Body of pancreas (tissue), 4 donors: ENCODE measurements around the gene SLC27A1. TPM values are rescaled to one million over a fixed set of nuclear protein-coding genes. Genes with fewer than 3 reads are reported as not detected.
"Not testable (repeated sequence)": the region's sequence is repeated elsewhere in the genome, so short reads cannot be mapped to it uniquely, and the experiment has no call there.

Experiments
- ATAC-seq: fragments of 150-250 bp; one replicate; pipeline ENCODE4 v1.9.1; 2016
- DNase-seq, 4 donors: peaks; one replicate each; pipeline ENCODE4 v3.0.0-alpha.2; 2019
- H3K27ac ChIP-seq, 4 donors: fragments of 200-600 bp; sonication (generic); 1 replicate in 3 of 4; 2 replicates in 1 of 4; pipeline versions ENCODE4 v1.5.1 to v1.6.1; 2016 to 2019; ENCODE audit warnings: mild to moderate bottlenecking in 1 of 4, mixed read lengths in 1 of 4, moderate library complexity in 1 of 4
- H3K27me3 ChIP-seq, 2 donors: fragments of 200-600 bp; sonication (generic); one replicate each; pipeline ENCODE4 v1.6.0; 2016; ENCODE audit warnings: mild to moderate bottlenecking in 1 of 2
- H3K36me3 ChIP-seq, 2 donors: fragments of 200-600 bp; sonication (generic); replicated peaks in 1 of 2; 2 replicates each; pipeline ENCODE4 v1.5.1; 2016; ENCODE audit warnings: low read depth in 2 of 2; ENCODE audit not compliant: insufficient read depth in 1 of 2
- H3K4me1 ChIP-seq: fragments of 200-600 bp; sonication (generic); one replicate; pipeline ENCODE4 v1.6.0; 2016
- H3K4me3 ChIP-seq, 2 donors: fragments of 200-600 bp; sonication (generic); 1 replicate in 1 of 2; 2 replicates in 1 of 2; pipeline ENCODE4 v1.5.1; 2016 to 2019
- H3K9me3 ChIP-seq, 3 donors: fragments of 200-600 bp; sonication (generic); 1 replicate in 2 of 3; 2 replicates in 1 of 3; pipeline ENCODE4 v1.5.1; 2016
- POLR2A ChIP-seq, 3 donors: fragments of 450-650 bp; IDR thresholded peaks; one replicate each; pipeline ENCODE4 v1.6.1; 2016; ENCODE audit warnings: antibody characterized with exemption in 3 of 3, mild to moderate bottlenecking in 2 of 3
- WGBS, 2 donors: methylation state at CpG; one replicate each; pipeline ENCODE4 v1.1.5; 2017; 5-methylcytosine and 5-hydroxymethylcytosine counted together
- intact Hi-C: fragments of 100-400 bp; cut with DNase I; formaldehyde crosslinking; loops from one replicate; pipeline ENCODE4 v1.15.1; 2023
- total RNA-seq, 2 donors: library from RNA; depleted of rRNA; stranded (reverse); fragments of >200 nt; gene quantifications; one replicate each; pipeline ENCODE4 v1.1.0, GENCODE V29; 2016
- TF ChIP-seq, protein P1 (sequence below), 7 experiments: fragments of 450-650 bp in 4 of 7; fragments of 200-600 bp in 3 of 7; sonication (generic) in 3 of 7; IDR thresholded peaks; one replicate each; pipeline ENCODE4 v1.5.1; 2016 to 2019; ENCODE audit warnings: antibody characterized with exemption in 7 of 7

SLC27A1 gene
- total RNA-seq, 2 donors from 2014 or later = 21.1 to 25.7 TPM

DNA sequence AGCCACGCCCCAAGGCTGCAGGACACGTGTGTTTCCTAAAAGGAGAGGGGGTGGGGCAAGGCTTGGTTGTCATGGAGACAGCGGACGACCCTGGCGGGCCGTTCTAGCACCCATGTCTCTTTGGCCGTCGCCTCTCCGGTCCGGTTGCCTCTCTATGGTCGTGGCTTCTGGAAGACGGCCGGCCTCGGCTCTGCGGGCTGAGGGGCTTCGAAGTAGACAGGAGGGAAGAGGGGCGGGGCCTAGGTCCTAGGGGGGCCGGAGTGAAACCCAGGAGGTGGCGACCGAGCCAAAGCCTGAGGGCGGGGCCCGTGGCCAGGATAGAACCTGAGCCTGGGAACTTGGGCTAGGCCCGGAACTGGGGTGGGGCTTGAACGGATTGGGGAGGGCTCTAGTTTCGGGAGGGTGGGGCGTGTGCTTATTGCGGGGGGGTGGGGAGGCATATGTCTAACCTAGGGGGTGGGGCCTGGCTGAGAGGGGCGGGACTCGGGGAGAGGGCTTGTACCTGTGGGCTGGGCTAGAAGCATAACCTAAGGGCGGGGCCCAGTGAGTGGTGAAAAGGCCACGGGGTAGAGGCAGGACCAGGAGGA is 750 bp upstream of the SLC27A1 start:
- ATAC-seq = peak; percentile 83
- Histone ChIP-seq H3K4me3 (peak overlapping the region; percentile 3 to 43), H3K36me3 (no peaks in the 10 kb centered on the region), H3K27me3 (no peaks in the 10 kb centered on the region), H3K27ac (peak overlapping the region; percentile 69 to 94 (median 85)), H3K4me1 (peaks cover 33% of the 10 kb centered on the region), H3K9me3 (no peaks in the 10 kb centered on the region)
- WGBS, 2 donors = 0 to 2% methylated on average over 13 to 31 of the region's 31 CpGs
- TF ChIP-seq POLR2A (IDR thresholded peaks at IDR 0.05) = peak in 2 of 3 donors; percentile 31 to 43
- TF ChIP-seq, protein P1, sequence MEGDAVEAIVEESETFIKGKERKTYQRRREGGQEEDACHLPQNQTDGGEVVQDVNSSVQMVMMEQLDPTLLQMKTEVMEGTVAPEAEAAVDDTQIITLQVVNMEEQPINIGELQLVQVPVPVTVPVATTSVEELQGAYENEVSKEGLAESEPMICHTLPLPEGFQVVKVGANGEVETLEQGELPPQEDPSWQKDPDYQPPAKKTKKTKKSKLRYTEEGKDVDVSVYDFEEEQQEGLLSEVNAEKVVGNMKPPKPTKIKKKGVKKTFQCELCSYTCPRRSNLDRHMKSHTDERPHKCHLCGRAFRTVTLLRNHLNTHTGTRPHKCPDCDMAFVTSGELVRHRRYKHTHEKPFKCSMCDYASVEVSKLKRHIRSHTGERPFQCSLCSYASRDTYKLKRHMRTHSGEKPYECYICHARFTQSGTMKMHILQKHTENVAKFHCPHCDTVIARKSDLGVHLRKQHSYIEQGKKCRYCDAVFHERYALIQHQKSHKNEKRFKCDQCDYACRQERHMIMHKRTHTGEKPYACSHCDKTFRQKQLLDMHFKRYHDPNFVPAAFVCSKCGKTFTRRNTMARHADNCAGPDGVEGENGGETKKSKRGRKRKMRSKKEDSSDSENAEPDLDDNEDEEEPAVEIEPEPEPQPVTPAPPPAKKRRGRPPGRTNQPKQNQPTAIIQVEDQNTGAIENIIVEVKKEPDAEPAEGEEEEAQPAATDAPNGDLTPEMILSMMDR (IDR thresholded peaks at IDR 0.05) = no peak
- intact Hi-C loops = no loop called here
- peak; percentile 97 to 99 (median 98) for DNase-seq

DNA sequence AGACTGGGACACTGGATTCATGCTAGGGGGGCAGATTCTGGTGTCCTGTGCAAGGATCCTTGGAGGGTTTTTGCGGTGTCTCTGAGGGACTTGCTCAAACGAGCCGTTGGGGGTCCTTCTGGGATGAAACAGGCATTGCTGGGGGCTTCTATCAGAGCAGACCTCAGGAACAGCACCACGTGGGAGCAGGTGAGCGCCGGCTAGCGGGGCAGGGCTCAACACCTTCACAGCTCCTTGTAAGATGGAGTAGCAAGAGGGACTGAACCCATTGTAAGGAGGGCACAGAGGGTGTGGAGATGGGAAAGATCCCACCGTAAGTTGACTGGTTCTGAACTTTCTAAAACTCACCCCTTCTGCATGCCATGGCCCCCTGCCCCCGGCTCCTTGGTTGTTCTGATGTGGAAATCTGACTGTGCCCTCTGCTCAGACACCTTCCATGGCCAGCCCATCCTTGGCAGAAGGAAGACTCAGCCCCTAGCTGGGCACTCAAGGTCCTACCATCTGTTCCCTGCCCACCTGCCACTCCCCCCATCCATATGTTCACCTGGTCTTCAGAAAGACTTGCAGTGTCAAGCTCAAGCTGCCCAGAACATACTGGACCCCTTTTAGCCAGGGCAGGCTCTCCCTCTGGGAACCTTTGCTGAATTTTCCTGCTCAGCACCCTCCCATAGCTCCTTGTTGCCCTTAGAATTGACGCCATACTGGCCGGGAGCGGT is 1.2 kb downstream of the SLC27A1 start:
- no peak for DNase-seq
- no peaks in the 10 kb centered on the region for H3K27me3 ChIP-seq

DNA sequence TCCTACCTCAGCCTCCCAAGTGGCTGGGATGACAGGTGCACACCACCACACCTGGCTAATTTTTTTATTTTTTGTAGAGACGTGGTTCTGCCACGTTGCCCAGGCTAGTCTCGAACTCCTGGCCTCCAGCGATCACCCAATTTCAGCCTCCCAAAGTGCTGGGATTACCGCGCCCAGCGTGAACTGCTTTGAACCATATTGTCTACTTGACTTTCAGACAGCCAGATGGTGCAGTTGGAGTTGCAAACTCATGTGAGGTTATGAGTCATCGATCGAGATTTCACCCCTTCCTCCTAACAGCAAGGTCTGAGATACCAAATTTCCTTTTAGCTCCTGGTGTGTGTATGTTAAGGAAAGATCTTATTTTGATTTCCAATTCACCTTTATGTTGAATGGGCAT is 2.7 kb downstream of the SLC27A1 start:
- intact Hi-C loops = no loop called here
- 76 to 86% methylated on average over 9 of the region's 9 CpGs for WGBS, 2 donors
- H3K4me1 ChIP-seq = peaks cover 44% of the 10 kb centered on the region

More for the DNA sequence above, 1.2 kb downstream of the SLC27A1 start:
- Histone ChIP-seq H3K9me3 (no peaks in the 10 kb centered on the region), H3K36me3 (no peaks in the 10 kb centered on the region), H3K4me3 (no peak overlapping the region), H3K27ac (peak overlapping the region in 2 of 4 donors; percentile 87 to 94), H3K4me1 (peaks cover 43% of the 10 kb centered on the region)
- ATAC-seq = no peak
- WGBS, 2 donors = 42 to 45% methylated on average over 9 to 12 of the region's 12 CpGs
- no peak for TF ChIP-seq POLR2A (IDR thresholded peaks at IDR 0.05)
- TF ChIP-seq, protein P1 (IDR thresholded peaks at IDR 0.05) = no peak
- intact Hi-C loops = no loop called here

DNA sequence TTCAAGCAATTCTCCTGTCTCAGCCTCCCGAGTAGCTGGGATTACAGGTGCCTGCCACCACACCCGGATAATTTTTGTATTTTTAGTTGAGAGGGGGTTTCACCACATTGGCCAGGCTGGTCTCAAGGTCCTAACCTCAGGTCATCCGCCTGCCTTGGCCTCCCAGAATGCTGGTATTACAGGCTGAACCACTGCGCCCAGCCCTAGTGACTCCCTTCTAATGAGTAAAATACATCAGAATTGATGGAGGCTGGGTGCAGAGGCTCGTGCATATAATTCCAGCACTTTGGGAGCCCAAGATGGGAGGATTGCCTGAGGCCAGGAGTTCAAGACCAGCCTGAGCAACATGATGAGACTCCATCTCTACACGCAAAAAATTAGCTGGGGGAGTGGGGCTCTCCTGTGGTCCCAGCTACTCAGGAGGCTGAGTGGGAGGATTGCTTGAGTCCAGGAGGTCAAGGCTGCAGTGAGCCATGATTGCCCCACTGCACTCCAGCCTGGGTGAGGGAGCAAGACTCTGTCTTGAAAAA is 4.8 kb downstream of the SLC27A1 start:
- intact Hi-C loops, H3K9me3 ChIP-seq, ATAC-seq, H3K4me3 ChIP-seq, H3K36me3 ChIP-seq, DNase-seq, H3K27me3 ChIP-seq: not testable (repeated sequence)
- H3K27ac ChIP-seq = peak overlapping the region in 3 of 4 donors; percentile 75 to 91 (median 88)
- 59 to 65% methylated on average over 4 to 6 of the region's 6 CpGs for WGBS, 2 donors
- peaks cover 31% of the 10 kb centered on the region for H3K4me1 ChIP-seq

More for the DNA sequence above, 2.7 kb downstream of the SLC27A1 start:
- no peak for ATAC-seq
- Histone ChIP-seq H3K9me3 (no peaks in the 10 kb centered on the region), H3K36me3 (no peaks in the 10 kb centered on the region), H3K27me3 (no peaks in the 10 kb centered on the region), H3K27ac (peak overlapping the region in 1 of 4 donors; percentile 27), H3K4me3 (no peak overlapping the region)
- peak in 1 of 4 donors; percentile 38 for DNase-seq
- TF ChIP-seq, protein P1 (IDR thresholded peaks at IDR 0.05) = no peak
- TF ChIP-seq POLR2A (IDR thresholded peaks at IDR 0.05) = no peak

DNA sequence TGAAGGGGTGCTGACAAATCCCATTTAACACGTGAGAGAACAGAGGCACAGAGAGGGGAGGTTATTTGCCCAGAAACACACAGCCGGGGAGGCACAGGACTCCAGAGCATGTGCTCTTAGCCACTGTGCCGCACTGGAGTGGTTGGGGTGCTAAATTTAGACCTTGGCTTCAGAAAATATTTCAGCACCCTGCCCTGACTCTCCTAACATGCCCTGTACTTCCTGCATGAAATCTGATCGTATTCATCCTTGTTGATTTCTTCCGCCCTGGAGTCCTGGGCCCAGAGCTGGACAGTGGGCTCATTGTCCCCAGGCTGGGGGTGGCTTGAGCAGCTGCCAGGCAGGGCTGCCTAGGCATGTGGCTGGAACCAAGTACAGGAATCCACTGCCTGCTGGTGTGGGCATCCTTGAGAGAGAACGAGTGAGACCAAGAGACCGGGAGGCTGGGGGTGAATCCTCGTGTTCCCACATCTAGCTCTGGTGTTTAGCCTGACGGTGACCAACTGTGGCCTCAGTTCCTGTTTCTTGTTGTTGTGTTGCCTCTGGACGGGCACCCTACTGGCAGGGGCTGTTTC is 5.3 kb downstream of the SLC27A1 start:
- Histone ChIP-seq H3K27ac (peak overlapping the region; percentile 58 to 91 (median 82)), H3K27me3 (no peaks in the 10 kb centered on the region), H3K4me3 (no peak overlapping the region), H3K9me3 (no peaks in the 10 kb centered on the region), H3K4me1 (peaks cover 31% of the 10 kb centered on the region), H3K36me3 (no peaks in the 10 kb centered on the region)
- intact Hi-C loops = no loop called here
- 28 to 31% methylated on average over 6 to 10 of the region's 10 CpGs for WGBS, 2 donors
- TF ChIP-seq, protein P1 (IDR thresholded peaks at IDR 0.05) = no peak
- TF ChIP-seq POLR2A (IDR thresholded peaks at IDR 0.05) = peak in 2 of 3 donors; percentile 38 to 45
- peak; percentile 69 to 85 (median 82) for DNase-seq
- ATAC-seq = peak; percentile 91
